ENCODE measurements around the gene PLEKHG4B.

DNA sequence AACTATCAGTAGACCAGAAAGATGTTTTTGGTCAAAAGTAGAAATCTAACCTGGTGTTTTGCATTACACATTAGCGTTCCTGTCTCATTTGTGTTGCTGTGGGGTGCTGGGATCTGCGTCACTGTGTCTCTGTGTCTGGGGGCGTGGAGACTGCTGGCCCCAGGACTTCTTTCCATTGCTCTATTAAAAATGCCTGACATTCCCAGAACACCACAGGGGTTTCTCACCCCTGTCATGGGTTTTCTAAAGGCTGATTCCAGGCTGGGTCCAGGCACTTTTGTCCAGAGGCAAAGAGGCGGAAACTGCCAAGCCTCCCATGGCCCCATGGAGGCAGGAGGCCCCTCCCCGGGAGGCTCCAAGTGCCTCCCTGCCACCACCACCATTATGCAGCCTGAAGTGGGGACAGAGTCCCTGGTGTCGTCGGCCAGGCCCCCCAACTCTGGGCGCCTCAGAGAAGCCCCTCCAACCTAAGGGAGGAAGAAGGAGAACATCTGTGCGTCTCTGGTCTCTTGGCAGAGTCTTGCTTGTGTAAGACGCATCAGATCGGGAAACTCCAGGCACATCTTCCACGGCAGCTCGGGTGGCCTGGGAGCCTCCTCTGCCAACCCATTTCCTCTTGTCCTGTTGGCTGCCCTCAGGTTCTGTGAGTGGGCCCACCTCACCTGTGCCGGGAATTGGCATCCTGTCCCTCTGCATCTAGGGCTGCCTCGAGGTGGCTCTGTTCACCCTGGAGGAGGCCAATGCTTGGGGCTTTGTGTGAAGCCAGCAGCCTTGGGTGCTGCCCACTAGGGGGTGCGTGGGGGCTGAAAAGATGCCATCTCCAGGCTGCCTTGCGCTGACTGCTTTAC lies 13.8 kb upstream of the PLEKHG4B start:
- TF ChIP-seq POLR2A (IDR thresholded peaks at IDR 0.05; ENCODE audit: low read depth, low read length) (no peak), POLR2AphosphoS5 (IDR thresholded peaks at IDR 0.05; ENCODE audit: low read depth, low read length) (no peak), TAF1 (IDR thresholded peaks at IDR 0.05; ENCODE audit: borderline replicate concordance, low read depth, low read length) (no peak)
